OCI-LY1 (cell line): ENCODE results near the gene CEP120.

Experiments
- H2AFZ ChIP-seq: fragments of 200-600 bp; sonication (generic), shearing (Covaris generic); 2 replicates; pipeline ENCODE4 v1.6.0; 2014; ENCODE audit warnings: antibody characterized with exemption, mild to moderate bottlenecking, low read length
- H3F3A ChIP-seq: fragments of 200-600 bp; sonication (generic), shearing (Covaris generic); 2 replicates; pipeline ENCODE4 v1.6.0; 2014; ENCODE audit warnings: mild to moderate bottlenecking, antibody characterized with exemption, low read length, moderate library complexity; ENCODE audit not compliant: insufficient read depth
- H3K27ac ChIP-seq: fragments of 200-600 bp; sonication (generic); 2 replicates; pipeline ENCODE4 v1.5.1; 2014; ENCODE audit warnings: low read length, mixed run types, mild to moderate bottlenecking, low read depth; ENCODE audit not compliant: poor library complexity, severe bottlenecking
- H3K27me3 ChIP-seq: fragments of 200-600 bp; sonication (generic); 2 replicates; pipeline ENCODE4 v1.6.0; 2014; ENCODE audit warnings: antibody characterized with exemption, mild to moderate bottlenecking, low read length, moderate library complexity; ENCODE audit not compliant: insufficient read depth
- H3K36me3 ChIP-seq: fragments of 200-600 bp; sonication (generic); 2 replicates; pipeline ENCODE4 v1.6.1; 2014; ENCODE audit warnings: mild to moderate bottlenecking, antibody characterized with exemption, low read length, moderate library complexity, mixed read lengths; ENCODE audit not compliant: insufficient read depth
- H3K4me1 ChIP-seq: fragments of 200-600 bp; sonication (generic); 2 replicates; pipeline ENCODE4 v1.5.1; 2014; ENCODE audit warnings: mild to moderate bottlenecking, low read length, moderate library complexity; ENCODE audit not compliant: insufficient read depth, severe bottlenecking
- H3K4me2 ChIP-seq: fragments of 200-600 bp; sonication (generic), shearing (Covaris generic); 2 replicates; pipeline ENCODE4 v1.6.1; 2014; ENCODE audit warnings: low read length
- H3K4me3 ChIP-seq: fragments of 200-600 bp; sonication (generic); 2 replicates; pipeline ENCODE4 v1.5.1; 2014; ENCODE audit warnings: low read length, low read depth, mild to moderate bottlenecking, mixed read lengths; ENCODE audit not compliant: poor library complexity, severe bottlenecking
- H3K79me2 ChIP-seq: fragments of 200-600 bp; shearing (Covaris generic); 2 replicates; pipeline ENCODE4 v1.6.1; 2016; ENCODE audit warnings: mixed run types, low read length, mixed read lengths; ENCODE audit not compliant: insufficient read depth
- H3K9ac ChIP-seq: fragments of 200-600 bp; sonication (generic), shearing (Covaris generic); 2 replicates; pipeline ENCODE4 v1.6.1; 2014; ENCODE audit warnings: mild to moderate bottlenecking, low read length, mixed read lengths
- H3K9me2 ChIP-seq: fragments of 200-600 bp; sonication (generic), shearing (Covaris generic); 2 replicates; pipeline ENCODE4 v1.6.1; 2014; ENCODE audit warnings: low read depth, mild to moderate bottlenecking, low read length, mixed read lengths
- H3K9me3 ChIP-seq: fragments of 200-600 bp; shearing (Covaris generic); 2 replicates; pipeline ENCODE4 v1.6.1; 2014; ENCODE audit warnings: low read length, mixed read lengths
- H4K20me1 ChIP-seq: fragments of 200-600 bp; sonication (generic), shearing (Covaris generic); 2 replicates; pipeline ENCODE4 v1.6.0; 2016; ENCODE audit warnings: mild to moderate bottlenecking, low read length; ENCODE audit not compliant: insufficient read depth
- EZH2 ChIP-seq: fragments of 200-600 bp; sonication (generic), shearing (Covaris generic); IDR thresholded peaks from 2 replicates; pipeline ENCODE4 v1.8.0; 2017; ENCODE audit warnings: borderline replicate concordance, mixed run types, mild to moderate bottlenecking, antibody characterized with exemption, low read length, moderate library complexity, mixed read lengths
- TF ChIP-seq, protein P1 (sequence below): fragments of 200-600 bp; sonication (generic), shearing (Covaris generic); IDR thresholded peaks from 2 replicates; pipeline ENCODE4 v1.5.1; 2017; ENCODE audit warnings: mild to moderate bottlenecking, antibody characterized with exemption, low read length, moderate library complexity, mixed read lengths

Gene CEP120

DNA sequence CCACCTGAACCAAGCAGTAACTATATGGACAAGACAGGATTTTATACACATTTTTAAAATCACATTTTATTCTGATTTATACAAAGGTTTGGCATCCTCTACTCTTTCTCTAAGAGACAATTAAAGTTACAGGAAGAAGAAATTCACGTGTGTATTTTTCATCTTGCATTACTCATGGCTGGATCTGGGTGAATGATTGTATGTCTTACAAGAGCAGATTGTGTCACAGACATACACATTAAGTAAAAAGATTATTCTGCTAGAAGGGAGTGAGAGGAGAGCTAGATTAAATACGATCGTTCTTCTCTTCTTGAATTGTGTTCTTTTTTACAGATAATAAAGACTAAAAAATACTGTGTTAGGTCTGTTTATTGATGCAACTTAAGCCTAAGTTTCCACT is 20.8 kb upstream of the CEP120 start:
- Histone ChIP-seq H3F3A (no peaks in the 10 kb centered on the region), H3K4me1 (no peaks in the 10 kb centered on the region), H3K27ac (no peak overlapping the region), H3K27me3 (no peaks in the 10 kb centered on the region), H3K9ac (no peak overlapping the region), H3K9me2 (no peaks in the 10 kb centered on the region), H3K36me3 (no peaks in the 10 kb centered on the region), H3K4me3 (no peak overlapping the region), H3K9me3 (no peaks in the 10 kb centered on the region), H3K79me2 (no peaks in the 10 kb centered on the region), H3K4me2 (no peak overlapping the region), H4K20me1 (no peaks in the 10 kb centered on the region), H2AFZ (no peak overlapping the region)
- TF ChIP-seq EZH2: no peak
- TF ChIP-seq, protein P1, sequence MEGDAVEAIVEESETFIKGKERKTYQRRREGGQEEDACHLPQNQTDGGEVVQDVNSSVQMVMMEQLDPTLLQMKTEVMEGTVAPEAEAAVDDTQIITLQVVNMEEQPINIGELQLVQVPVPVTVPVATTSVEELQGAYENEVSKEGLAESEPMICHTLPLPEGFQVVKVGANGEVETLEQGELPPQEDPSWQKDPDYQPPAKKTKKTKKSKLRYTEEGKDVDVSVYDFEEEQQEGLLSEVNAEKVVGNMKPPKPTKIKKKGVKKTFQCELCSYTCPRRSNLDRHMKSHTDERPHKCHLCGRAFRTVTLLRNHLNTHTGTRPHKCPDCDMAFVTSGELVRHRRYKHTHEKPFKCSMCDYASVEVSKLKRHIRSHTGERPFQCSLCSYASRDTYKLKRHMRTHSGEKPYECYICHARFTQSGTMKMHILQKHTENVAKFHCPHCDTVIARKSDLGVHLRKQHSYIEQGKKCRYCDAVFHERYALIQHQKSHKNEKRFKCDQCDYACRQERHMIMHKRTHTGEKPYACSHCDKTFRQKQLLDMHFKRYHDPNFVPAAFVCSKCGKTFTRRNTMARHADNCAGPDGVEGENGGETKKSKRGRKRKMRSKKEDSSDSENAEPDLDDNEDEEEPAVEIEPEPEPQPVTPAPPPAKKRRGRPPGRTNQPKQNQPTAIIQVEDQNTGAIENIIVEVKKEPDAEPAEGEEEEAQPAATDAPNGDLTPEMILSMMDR: no peak

DNA sequence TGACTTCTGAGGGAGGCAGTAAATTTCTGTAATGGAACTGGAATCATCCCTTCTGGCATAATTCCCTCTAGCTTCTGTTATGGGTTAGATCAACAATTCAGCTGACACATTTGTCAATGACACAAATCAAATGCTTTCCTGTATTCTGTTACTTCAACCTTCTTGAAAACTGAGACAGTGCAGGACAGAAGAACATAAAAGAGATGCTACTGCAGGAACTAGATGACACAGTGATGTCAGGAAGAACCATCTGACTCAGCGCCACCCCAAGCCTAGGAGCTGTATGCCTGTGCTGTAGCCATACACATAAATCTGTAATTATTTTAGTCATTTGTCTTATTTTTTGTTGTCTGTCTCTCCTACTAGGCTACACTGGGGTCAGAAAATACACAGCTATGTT is 18.2 kb upstream of the CEP120 start:
- Histone ChIP-seq H3K27me3 (no peaks in the 10 kb centered on the region), H2AFZ (peak overlapping the region; percentile 7; the same call in 1 of the 2 replicates), H3K9me3 (no peaks in the 10 kb centered on the region), H3K36me3 (no peaks in the 10 kb centered on the region), H3K9me2 (no peaks in the 10 kb centered on the region), H3K4me2 (no peak overlapping the region), H3K79me2 (no peaks in the 10 kb centered on the region), H3K27ac (no peak overlapping the region), H3F3A (no peaks in the 10 kb centered on the region), H3K9ac (no peak overlapping the region), H4K20me1 (no peaks in the 10 kb centered on the region), H3K4me3 (no peak overlapping the region), H3K4me1 (no peaks in the 10 kb centered on the region)
- TF ChIP-seq EZH2: no peak
- TF ChIP-seq, protein P1: no peak

DNA sequence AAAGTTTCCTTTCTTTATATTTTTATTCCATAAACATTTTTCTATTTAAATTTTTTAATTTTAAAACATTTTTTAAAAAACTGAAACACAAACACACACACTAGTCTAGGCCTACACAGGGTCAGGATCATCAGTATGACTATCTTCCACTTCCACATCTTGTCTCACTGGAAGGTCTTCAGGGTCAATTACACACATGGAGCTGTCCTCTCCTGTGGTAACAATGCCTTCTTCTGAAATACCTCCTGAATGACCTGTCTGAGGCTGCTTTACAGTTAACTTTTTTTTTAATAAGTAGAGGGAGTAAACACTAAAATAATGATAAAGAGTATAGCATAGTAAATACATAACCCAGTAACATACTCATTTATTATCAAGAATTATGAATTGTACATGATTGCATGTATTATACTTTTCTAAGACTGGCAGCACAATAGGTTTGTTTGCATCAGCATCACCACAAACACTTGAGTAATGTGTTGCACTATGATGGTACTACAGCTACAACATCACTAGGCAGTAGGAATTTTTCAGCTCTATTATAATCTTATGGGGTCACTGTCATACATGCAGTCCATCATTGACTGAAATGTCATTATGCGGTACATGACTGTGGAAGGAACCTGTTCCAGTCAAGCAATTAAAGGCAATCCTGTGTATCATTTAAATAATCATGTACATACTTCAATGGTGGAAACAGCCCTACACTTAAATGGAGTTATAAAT is 17.4 kb upstream of the CEP120 start:
- Histone ChIP-seq H3K9ac (no peak overlapping the region), H4K20me1 (no peaks in the 10 kb centered on the region), H3K9me3 (no peaks in the 10 kb centered on the region), H3K4me1 (no peaks in the 10 kb centered on the region), H3K79me2 (no peaks in the 10 kb centered on the region), H3K27me3 (no peaks in the 10 kb centered on the region), H3K9me2 (no peaks in the 10 kb centered on the region), H3K27ac (no peak overlapping the region), H3K4me2 (no peak overlapping the region), H3F3A (no peaks in the 10 kb centered on the region), H3K36me3 (no peaks in the 10 kb centered on the region), H3K4me3 (no peak overlapping the region), H2AFZ (no peak overlapping the region)
- TF ChIP-seq EZH2: no peak
- TF ChIP-seq, protein P1: no peak
